Transverse colon (tissue), 4 donors: ENCODE measurements around the gene MTHFD2L. TPM values are rescaled to one million over a fixed set of nuclear protein-coding genes. Genes with fewer than 3 reads are reported as not detected.
A peak's percentile ranks its signal among the peaks of the same experiment; 100 is the strongest.

Experiments
- DNase-seq: peaks from one replicate; pipeline ENCODE4 v3.0.0-alpha.2; 2019
- H3K27ac ChIP-seq, 4 donors: fragments of 200-600 bp; sonication (generic); 2 replicates each; pipeline ENCODE4 v1.5.1; 2016 to 2018; ENCODE audit warnings: inconsistent platforms in 4 of 4
- H3K27me3 ChIP-seq: fragments of 200-600 bp; sonication (generic); 2 replicates; pipeline ENCODE4 v1.5.1; 2017; ENCODE audit warnings: inconsistent platforms
- H3K36me3 ChIP-seq, 4 donors: fragments of 200-600 bp; sonication (generic); 2 replicates each; pipeline ENCODE4 v1.5.1; 2017 to 2019; ENCODE audit warnings: inconsistent platforms in 4 of 4
- H3K4me1 ChIP-seq, 4 donors: fragments of 200-600 bp; sonication (generic); 2 replicates each; pipeline ENCODE4 v1.5.1; 2017 to 2020; ENCODE audit warnings: inconsistent platforms in 4 of 4
- H3K4me3 ChIP-seq, 4 donors: fragments of 200-600 bp; sonication (generic); 1 replicate in 1 of 4; 2 replicates in 3 of 4; pipeline versions ENCODE4 v1.5.1 to v1.6.1; 2017 to 2019; ENCODE audit warnings: inconsistent platforms in 4 of 4
- H3K9me3 ChIP-seq, 2 donors: fragments of 200-600 bp; sonication (generic); 2 replicates each; pipeline ENCODE4 v1.5.1; 2017 to 2019; ENCODE audit warnings: inconsistent platforms in 2 of 2
- EP300 ChIP-seq: sonication (generic); formaldehyde crosslinking; IDR thresholded peaks from one replicate; pipeline ENCODE4 v1.6.1; 2017; ENCODE audit warnings: antibody characterized with exemption, low read depth
- POLR2A ChIP-seq: fragments of 450-650 bp; IDR thresholded peaks from one replicate; pipeline ENCODE4 v1.6.1; 2016; ENCODE audit warnings: antibody characterized with exemption, mild to moderate bottlenecking, moderate library complexity
- POLR2AphosphoS5 ChIP-seq, 3 donors: sonication (generic); formaldehyde crosslinking; IDR thresholded peaks; one replicate each; pipeline ENCODE4 v1.6.1; 2016; ENCODE audit warnings: antibody characterized with exemption in 3 of 3
- WGBS, 2 donors: methylation state at CpG; one replicate each; pipeline ENCODE4 v1.1.5; 2018; ENCODE audit warnings: low coverage in 1 of 2; 5-methylcytosine and 5-hydroxymethylcytosine counted together
- in situ Hi-C, 4 donors: fragments of 200-750 bp; cut with MboI; loops; one replicate each; pipeline versions ENCODE4 v1.15.0 to v1.15.1; 2017; ENCODE audit warnings: low sequenced_read_pairs in 3 of 4, low pct_ligation_motif_present in 1 of 4, low pct_unique_long_range_greater_than_20kb in 1 of 4
- intact Hi-C: fragments of 100-400 bp; cut with DNase I; formaldehyde crosslinking; loops from one replicate; pipeline ENCODE4 v1.15.1; 2023; ENCODE audit warnings: low total_unique reads
- total RNA-seq, 4 donors: library from RNA; depleted of rRNA; stranded (reverse); fragments of >200 nt; gene quantifications; one replicate each; pipeline ENCODE4 v1.1.0, GENCODE V29; 2016
- TF ChIP-seq, protein P1 (sequence below), 5 experiments: fragments of 200-600 bp in 3 of 5; fragments of 450-650 bp in 2 of 5; sonication (generic) in 3 of 5; IDR thresholded peaks; 1 replicate in 2 of 5; 2 replicates in 3 of 5; pipeline ENCODE4 v1.5.1; 2016 to 2017; ENCODE audit warnings: antibody characterized with exemption in 5 of 5, inconsistent platforms in 3 of 5, mild to moderate bottlenecking in 2 of 5, moderate library complexity in 1 of 5

Gene MTHFD2L
- total RNA-seq, 4 donors from 2014 or later = 7.6 to 18.1 (median 12.7) TPM

GRCh38 chr4:74148205-74148604 lies 9.7 kb upstream of the MTHFD2L start:
- no peaks in the 10 kb centered on the region for H3K4me1 ChIP-seq
- H3K27ac ChIP-seq = no peak overlapping the region
- no peak for TF ChIP-seq POLR2A
- TF ChIP-seq, protein P1, sequence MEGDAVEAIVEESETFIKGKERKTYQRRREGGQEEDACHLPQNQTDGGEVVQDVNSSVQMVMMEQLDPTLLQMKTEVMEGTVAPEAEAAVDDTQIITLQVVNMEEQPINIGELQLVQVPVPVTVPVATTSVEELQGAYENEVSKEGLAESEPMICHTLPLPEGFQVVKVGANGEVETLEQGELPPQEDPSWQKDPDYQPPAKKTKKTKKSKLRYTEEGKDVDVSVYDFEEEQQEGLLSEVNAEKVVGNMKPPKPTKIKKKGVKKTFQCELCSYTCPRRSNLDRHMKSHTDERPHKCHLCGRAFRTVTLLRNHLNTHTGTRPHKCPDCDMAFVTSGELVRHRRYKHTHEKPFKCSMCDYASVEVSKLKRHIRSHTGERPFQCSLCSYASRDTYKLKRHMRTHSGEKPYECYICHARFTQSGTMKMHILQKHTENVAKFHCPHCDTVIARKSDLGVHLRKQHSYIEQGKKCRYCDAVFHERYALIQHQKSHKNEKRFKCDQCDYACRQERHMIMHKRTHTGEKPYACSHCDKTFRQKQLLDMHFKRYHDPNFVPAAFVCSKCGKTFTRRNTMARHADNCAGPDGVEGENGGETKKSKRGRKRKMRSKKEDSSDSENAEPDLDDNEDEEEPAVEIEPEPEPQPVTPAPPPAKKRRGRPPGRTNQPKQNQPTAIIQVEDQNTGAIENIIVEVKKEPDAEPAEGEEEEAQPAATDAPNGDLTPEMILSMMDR (IDR thresholded peaks at IDR 0.05) = no peak
- TF ChIP-seq POLR2AphosphoS5 (IDR thresholded peaks at IDR 0.05) = no peak
- no peak for TF ChIP-seq EP300
- in situ Hi-C loops (loop anchor here in 1 of 4 donors (25.0 kb wide), 2 partner anchors 286 to 836 kb away; partner anchors contain the start of genes CXCL1 and PF4V1), intact Hi-C loops (no loop called here)
- DNase-seq = no peak
- 84 to 95% methylated on average over 2 of the region's 2 CpGs for WGBS, 2 donors
- peaks cover 8% of the 10 kb centered on the region for H3K27me3 ChIP-seq
- no peaks in the 10 kb centered on the region for H3K36me3 ChIP-seq
- H3K4me3 ChIP-seq = no peak overlapping the region
- peaks cover 0 to 4% of the 10 kb centered on the region in 2 donors for H3K9me3 ChIP-seq

DNA sequence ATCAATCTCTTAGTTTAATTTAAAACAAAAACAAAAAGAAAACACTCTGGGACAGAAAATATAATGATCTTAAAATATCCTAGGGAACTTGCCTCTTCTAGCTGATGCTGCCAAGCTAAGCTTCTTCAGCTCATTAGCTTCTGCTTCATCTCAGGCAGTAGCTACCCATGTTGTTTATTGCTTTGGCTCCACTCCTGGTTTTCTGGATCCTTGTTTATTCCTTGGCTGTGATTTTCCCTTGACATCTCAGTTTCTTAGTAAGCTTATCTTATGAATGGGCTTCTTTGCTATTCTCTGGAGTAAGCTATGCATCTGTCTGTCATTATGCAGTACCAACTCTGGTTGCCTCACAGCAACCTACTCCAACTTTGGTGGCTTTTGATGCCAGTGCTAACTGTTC lies 5.1 kb upstream of the MTHFD2L start:
- H3K4me3 ChIP-seq = no peak overlapping the region
- peak in 1 of 3 donors; percentile 31 for TF ChIP-seq POLR2AphosphoS5 (IDR thresholded peaks at IDR 0.05)
- TF ChIP-seq, protein P1 (IDR thresholded peaks at IDR 0.05) = no peak
- in situ Hi-C loops = no loop called here
- no peaks in the 10 kb centered on the region for H3K9me3 ChIP-seq
- H3K4me1 ChIP-seq = peaks cover 0 to 9% (median 6%) of the 10 kb centered on the region in 4 donors
- H3K27me3 ChIP-seq = peaks cover under 1% of the 10 kb centered on the region
- H3K27ac ChIP-seq = no peak overlapping the region
- no peak for DNase-seq
- intact Hi-C loops = no loop called here
- no peaks in the 10 kb centered on the region for H3K36me3 ChIP-seq

- H3K4me1 ChIP-seq = peaks cover 11 to 23% (median 16%) of the 10 kb centered on the region in 4 donors
- H3K27me3 ChIP-seq = no peaks in the 10 kb centered on the region
- in situ Hi-C loops (no loop called here), intact Hi-C loops (no loop called here)
- H3K9me3 ChIP-seq = no peaks in the 10 kb centered on the region
- peaks cover 0 to 14% (median 1%) of the 10 kb centered on the region in 4 donors for H3K36me3 ChIP-seq
- TF ChIP-seq, protein P1 (IDR thresholded peaks at IDR 0.05) = no peak
- no peak for TF ChIP-seq EP300
- no peak for TF ChIP-seq POLR2A
- no peak for TF ChIP-seq POLR2AphosphoS5 (IDR thresholded peaks at IDR 0.05)
- DNase-seq = no peak
- 79 to 93% methylated on average over 2 of the region's 2 CpGs for WGBS, 2 donors
- no peak overlapping the region for H3K4me3 ChIP-seq
- H3K27ac ChIP-seq = peak overlapping the region in 3 of 4 donors; percentile 91 to 92 (median 92)
These were observed 1.4 kb upstream of the MTHFD2L start for GRCh38 chr4:74156521-74156920.

DNA sequence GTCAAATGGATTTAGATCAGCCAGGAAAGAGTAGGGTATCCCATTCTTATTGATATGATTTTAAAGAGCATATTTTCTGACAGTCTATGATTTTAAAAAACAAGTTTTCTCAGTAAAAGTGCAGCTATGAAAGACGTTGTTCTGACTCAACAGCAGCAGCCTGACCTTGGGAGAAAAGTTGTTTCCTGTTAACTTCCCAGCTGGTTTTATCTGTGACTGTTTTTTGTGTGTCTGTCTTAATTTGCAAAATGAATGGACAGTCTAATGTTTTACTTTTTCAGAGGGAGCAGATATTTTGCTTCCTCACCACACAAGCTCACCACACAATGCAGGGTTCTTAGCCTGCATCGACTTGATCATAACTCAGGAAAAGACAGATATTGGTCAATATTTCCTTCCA lies 764 bp upstream of the MTHFD2L start:
- TF ChIP-seq POLR2AphosphoS5 (IDR thresholded peaks at IDR 0.05) (no peak), EP300 (no peak), POLR2A (no peak)
- TF ChIP-seq, protein P1 (IDR thresholded peaks at IDR 0.05) = no peak

More for the DNA sequence above, 764 bp upstream of the MTHFD2L start:
- intact Hi-C loops (no loop called here), in situ Hi-C loops (no loop called here)
- H3K9me3 ChIP-seq = no peaks in the 10 kb centered on the region
- WGBS, 2 donors = 14 to 19% methylated on average over 2 of the region's 2 CpGs
- H3K27me3 ChIP-seq = no peaks in the 10 kb centered on the region
- H3K4me1 ChIP-seq = peaks cover 11 to 23% (median 16%) of the 10 kb centered on the region in 4 donors
- H3K36me3 ChIP-seq = peaks cover 0 to 14% (median 1%) of the 10 kb centered on the region in 4 donors
- H3K4me3 ChIP-seq = peak overlapping the region in 3 of 4 donors; percentile 70 to 72 (median 72)
- DNase-seq = no peak
- peak overlapping the region; percentile 91 to 94 (median 92) for H3K27ac ChIP-seq
